Prostate gland (tissue), 2 donors: ENCODE measurements around the gene STOML3.

Experiments
- POLR2A ChIP-seq: fragments of 450-650 bp; IDR thresholded peaks from one replicate; pipeline ENCODE4 v1.6.1; 2016; ENCODE audit warnings: antibody characterized with exemption, mild to moderate bottlenecking
- POLR2AphosphoS5 ChIP-seq: sonication (generic); formaldehyde crosslinking; IDR thresholded peaks from one replicate; pipeline ENCODE4 v1.6.1; 2017; ENCODE audit warnings: antibody characterized with exemption
- TF ChIP-seq, protein P1 (sequence below), 4 experiments: fragments of 200-600 bp in 2 of 4; fragments of 450-650 bp in 2 of 4; sonication (generic) in 2 of 4; IDR thresholded peaks; 1 replicate in 3 of 4; 2 replicates in 1 of 4; pipeline ENCODE4 v1.5.1; 2016 to 2019; ENCODE audit warnings: antibody characterized with exemption in 4 of 4, mild to moderate bottlenecking in 2 of 4, moderate library complexity in 2 of 4

DNA sequence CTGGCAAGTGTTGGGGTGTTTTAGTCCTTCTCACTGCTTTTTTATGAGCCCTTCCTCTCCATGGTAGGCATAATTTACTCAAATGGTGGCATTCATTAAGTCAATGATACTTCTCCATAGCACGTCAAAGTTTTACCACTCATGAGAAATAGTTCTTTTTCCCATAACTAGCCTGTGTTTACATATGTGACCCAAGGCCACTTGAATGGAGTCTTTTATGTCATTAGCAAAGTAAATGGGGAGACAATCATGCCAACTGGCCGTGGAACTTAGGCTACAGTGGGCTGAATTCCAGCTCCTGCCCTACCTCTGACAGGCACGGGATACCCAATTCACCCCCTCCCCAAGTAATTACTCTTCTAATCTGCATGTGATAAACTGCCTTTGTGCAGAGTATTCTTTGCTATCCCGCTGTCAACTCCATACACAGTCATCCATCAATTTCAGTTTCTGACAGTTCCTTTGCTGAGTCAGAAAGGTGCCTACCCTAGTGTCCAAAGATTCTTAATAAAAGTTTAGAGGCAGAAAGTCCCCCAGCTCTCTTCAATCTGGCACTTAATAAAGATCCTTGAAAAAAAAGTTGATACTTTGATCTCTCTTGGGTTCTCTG, 30.3 kb upstream of the STOML3 start:
- TF ChIP-seq, protein P1, sequence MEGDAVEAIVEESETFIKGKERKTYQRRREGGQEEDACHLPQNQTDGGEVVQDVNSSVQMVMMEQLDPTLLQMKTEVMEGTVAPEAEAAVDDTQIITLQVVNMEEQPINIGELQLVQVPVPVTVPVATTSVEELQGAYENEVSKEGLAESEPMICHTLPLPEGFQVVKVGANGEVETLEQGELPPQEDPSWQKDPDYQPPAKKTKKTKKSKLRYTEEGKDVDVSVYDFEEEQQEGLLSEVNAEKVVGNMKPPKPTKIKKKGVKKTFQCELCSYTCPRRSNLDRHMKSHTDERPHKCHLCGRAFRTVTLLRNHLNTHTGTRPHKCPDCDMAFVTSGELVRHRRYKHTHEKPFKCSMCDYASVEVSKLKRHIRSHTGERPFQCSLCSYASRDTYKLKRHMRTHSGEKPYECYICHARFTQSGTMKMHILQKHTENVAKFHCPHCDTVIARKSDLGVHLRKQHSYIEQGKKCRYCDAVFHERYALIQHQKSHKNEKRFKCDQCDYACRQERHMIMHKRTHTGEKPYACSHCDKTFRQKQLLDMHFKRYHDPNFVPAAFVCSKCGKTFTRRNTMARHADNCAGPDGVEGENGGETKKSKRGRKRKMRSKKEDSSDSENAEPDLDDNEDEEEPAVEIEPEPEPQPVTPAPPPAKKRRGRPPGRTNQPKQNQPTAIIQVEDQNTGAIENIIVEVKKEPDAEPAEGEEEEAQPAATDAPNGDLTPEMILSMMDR (IDR thresholded peaks at IDR 0.05) = no peak
- TF ChIP-seq POLR2A = no peak
- no peak for TF ChIP-seq POLR2AphosphoS5
